ENCODE measurements around the gene MMP17.
"Not testable (repeated sequence)": the region's sequence is repeated elsewhere in the genome, so short reads cannot be mapped to it uniquely, and the experiment has no call there.

Gene MMP17

GRCh38 chr12:131800594-131801135 is 27.5 kb upstream of the MMP17 start:
- no peak for TF ChIP-seq CTCF (IDR thresholded peaks at IDR 0.05; ENCODE audit: extremely low read depth, missing control alignments)
- DNase-seq (ENCODE audit: low spot score): no peak

- TF ChIP-seq CTCF (IDR thresholded peaks at IDR 0.05; ENCODE audit: extremely low read depth, missing control alignments): no peak
- DNase-seq (ENCODE audit: low spot score): no peak
Measured at GRCh38 chr12:131801254-131801866, 26.8 kb upstream of the MMP17 start.

- no peak for DNase-seq (ENCODE audit: low spot score)
- TF ChIP-seq CTCF (IDR thresholded peaks at IDR 0.05; ENCODE audit: extremely low read depth, missing control alignments): no peak
Measured at GRCh38 chr12:131803961-131804521, 24.2 kb upstream of the MMP17 start.

GRCh38 chr12:131805421-131805820 is 22.8 kb upstream of the MMP17 start:
- no peak for DNase-seq (ENCODE audit: low spot score)
- TF ChIP-seq CTCF (IDR thresholded peaks at IDR 0.05; ENCODE audit: extremely low read depth, missing control alignments): no peak

GRCh38 chr12:131806674-131807073 is 21.5 kb upstream of the MMP17 start:
- no peak for TF ChIP-seq CTCF (IDR thresholded peaks at IDR 0.05; ENCODE audit: extremely low read depth, missing control alignments)
- DNase-seq (ENCODE audit: low spot score): no peak

GRCh38 chr12:131808744-131809371 is 19.3 kb upstream of the MMP17 start:
- peak; percentile 82 for DNase-seq (ENCODE audit: low spot score)
- TF ChIP-seq CTCF (IDR thresholded peaks at IDR 0.05; ENCODE audit: extremely low read depth, missing control alignments): no peak

- DNase-seq (ENCODE audit: low spot score): not testable (repeated sequence)
Measured at GRCh38 chr12:131809476-131810254, 18.5 kb upstream of the MMP17 start.
